ENCODE data around the gene PXDC1. TPM values are rescaled to one million over a fixed set of nuclear protein-coding genes. Genes with fewer than 3 reads are reported as not detected.

The PXDC1 gene
- total RNA-seq, result 100 to 1,000 TPM; 111 to 232 (median 165) TPM

GRCh38 chr6:3751077-3751729 lies at the start of gene PXDC1:
Gene PXDC1 (minus strand): TSS chr6:3751713. CDS start chr6:3751531, 182 bp downstream.
- H3K4me1 ChIP-seq, result peaks cover 42 to 62% (median 47%) of the 10 kb centered on the region in 4 donors
- 2% methylated on average over 20 of the region's 88 CpGs for WGBS
- peaks cover 0 to 4% (median 0%) of the 10 kb centered on the region in 4 donors for H3K36me3 ChIP-seq
- no peaks in the 10 kb centered on the region for H3K9me3 ChIP-seq
- peak within 1 kb of the TSS; percentile 87 to 99 (median 99) for H3K27ac ChIP-seq (replicated peaks in 1 of 4)
- no peak for DNase-seq (ENCODE audit: extremely low spot score)
- H3K4me3 ChIP-seq, result peak within 1 kb of the TSS; percentile 59 to 97 (median 88)
- intact Hi-C loops (cut with DNase I), result loop anchor here (5.0 kb wide), 2 partner anchors 46 to 76 kb away; no protein-coding TSS in a partner anchor
- TF ChIP-seq POLR2AphosphoS5 (IDR thresholded peaks at IDR 0.05) (no peak), EP300 (IDR thresholded peaks at IDR 0.05) (no peak), POLR2A (IDR thresholded peaks at IDR 0.05; ENCODE audit: low read depth) (no peak), CTCF (IDR thresholded peaks at IDR 0.05) (no peak)
- peaks cover 0 to 4% (median 0%) of the 10 kb centered on the region in 4 donors for H3K27me3 ChIP-seq

GRCh38 chr6:3800850-3801591 lies 49.5 kb upstream of the PXDC1 start:
- Histone ChIP-seq H3K9me3 (no peaks in the 10 kb centered on the region), H3K27me3 (no peaks in the 10 kb centered on the region), H3K27ac (replicated peaks in 1 of 4) (peak overlapping the region; percentile 53 to 84 (median 62)), H3K4me3 (no peak overlapping the region), H3K4me1 (peaks cover 34 to 58% (median 49%) of the 10 kb centered on the region in 4 donors), H3K36me3 (no peaks in the 10 kb centered on the region)
- TF ChIP-seq CTCF (IDR thresholded peaks at IDR 0.05), result no peak
- TF ChIP-seq POLR2AphosphoS5 (IDR thresholded peaks at IDR 0.05), result peak in 1 of 2 donors; percentile 7
- 66% methylated on average over 11 of the region's 11 CpGs for WGBS
- intact Hi-C loops (cut with DNase I), result no loop called here
- no peak for DNase-seq (ENCODE audit: extremely low spot score)

GRCh38 chr6:3799719-3800118 lies 48.2 kb upstream of the PXDC1 start:
- 86% methylated on average over 6 of the region's 6 CpGs for WGBS
- DNase-seq (ENCODE audit: extremely low spot score), result no peak
- peaks cover 37 to 60% (median 52%) of the 10 kb centered on the region in 4 donors for H3K4me1 ChIP-seq

More at GRCh38 chr6:3799719-3800118, 48.2 kb upstream of the PXDC1 start:
- intact Hi-C loops (cut with DNase I), result loop anchor here (5.0 kb wide), 1 partner anchor 47 kb away; the partner anchor contains the start of gene PXDC1
- TF ChIP-seq CTCF (IDR thresholded peaks at IDR 0.05) (no peak), EP300 (IDR thresholded peaks at IDR 0.05) (no peak), POLR2A (IDR thresholded peaks at IDR 0.05; ENCODE audit: low read depth) (no peak), POLR2AphosphoS5 (IDR thresholded peaks at IDR 0.05) (no peak)
- no peaks in the 10 kb centered on the region for H3K36me3 ChIP-seq
- H3K9me3 ChIP-seq, result no peaks in the 10 kb centered on the region
- H3K27me3 ChIP-seq, result no peaks in the 10 kb centered on the region
- no peak overlapping the region for H3K4me3 ChIP-seq
- no peak overlapping the region for H3K27ac ChIP-seq (replicated peaks in 1 of 4)

Data from esophagus muscularis mucosa (tissue), 4 donors.